H1 (cell line): ENCODE data around the gene CATSPERD. TPM values are rescaled to one million over a fixed set of nuclear protein-coding genes. Genes with fewer than 3 reads are reported as not detected.

Source experiments
- CTCF ChIA-PET: fragments of 300-600 bp; sonication (Branson Sonifier 250); formaldehyde crosslinking; loops from one replicate; lab custom pipeline; 2021; ENCODE audit not compliant: partially characterized antibody; lab: Charles Lee
- POLR2A ChIA-PET: fragments of 300-600 bp; sonication (Branson Sonifier 250); formaldehyde crosslinking; loops from one replicate; lab custom pipeline; 2021; ENCODE audit warnings: inconsistent platforms; ENCODE audit not compliant: partially characterized antibody; lab: Charles Lee
- DNase-seq, 2 experiments: peaks; one replicate each; pipeline versions ENCODE4 v3.0.0 to v3.0.0-alpha.2; 2010 to 2022; ENCODE audit warnings: low spot score in 2 of 2, low read depth in 1 of 2, mixed read lengths in 1 of 2
- FAIRE-seq: peaks from 2 replicates; lab custom pipeline; 2011; peaks lifted over from hg19 to GRCh38; lab: Jason Lieb, UNC
- H2AFZ ChIP-seq: 2 replicates; pipeline ENCODE4 v1.8.1; 2012; ENCODE audit warnings: low read length, inconsistent platforms
- H2AK5ac ChIP-seq: 2 replicates; pipeline ENCODE4 v1.6.1; 2013; ENCODE audit warnings: low read depth, low read length
- H2BK120ac ChIP-seq: replicated peaks from 2 replicates; pipeline ENCODE3; 2013; ENCODE audit warnings: low read depth, low read length, inconsistent platforms
- H2BK12ac ChIP-seq: 2 replicates; pipeline ENCODE4 v1.6.1; 2013; ENCODE audit warnings: low read depth, low read length
- H2BK15ac ChIP-seq: 2 replicates; pipeline ENCODE4 v1.6.1; 2013; ENCODE audit warnings: low read length
- H2BK20ac ChIP-seq: 2 replicates; pipeline ENCODE4 v1.6.1; 2013; ENCODE audit warnings: low read length
- H2BK5ac ChIP-seq: 2 replicates; pipeline ENCODE4 v1.6.1; 2013; ENCODE audit warnings: low read depth, low read length
- H3K14ac ChIP-seq: 2 replicates; pipeline ENCODE4 v1.6.1; 2013; ENCODE audit warnings: inconsistent platforms; ENCODE audit not compliant: insufficient read length
- H3K18ac ChIP-seq: 2 replicates; pipeline ENCODE4 v1.6.1; 2013; ENCODE audit warnings: low read length; ENCODE audit errors: extremely low read depth
- H3K23ac ChIP-seq: 2 replicates; pipeline ENCODE4 v1.6.1; 2013; ENCODE audit warnings: inconsistent platforms; ENCODE audit not compliant: insufficient read length
- H3K23me2 ChIP-seq: 2 replicates; pipeline ENCODE4 v1.6.1; 2013; ENCODE audit warnings: low read depth, low read length
- H3K27ac ChIP-seq: 2 replicates; pipeline ENCODE4 v1.6.1; 2011; ENCODE audit warnings: low read depth, low read length, inconsistent platforms
- H3K27me3 ChIP-seq, 4 experiments: replicated peaks in 1 of 4; 1 replicate in 1 of 4; 2 replicates in 3 of 4; pipeline versions ENCODE4 v1.6.1 to v1.8.1; 2011 to 2013; ENCODE audit warnings: low read length in 3 of 4, mild to moderate bottlenecking in 3 of 4, inconsistent platforms in 2 of 4, mixed read lengths in 2 of 4, moderate library complexity in 1 of 4; ENCODE audit not compliant: control insufficient read depth in 3 of 4, insufficient read depth in 3 of 4; ENCODE audit errors: extremely low read depth in 1 of 4
- H3K36me3 ChIP-seq, 4 experiments: 2 replicates each; pipeline versions ENCODE4 v1.6.1 to v1.8.1; 2011 to 2013; ENCODE audit warnings: mild to moderate bottlenecking in 4 of 4, low read length in 3 of 4, moderate library complexity in 2 of 4, control low read depth in 1 of 4, inconsistent platforms in 1 of 4; ENCODE audit not compliant: insufficient read depth in 4 of 4, control insufficient read depth in 2 of 4
- H3K4ac ChIP-seq: replicated peaks from 2 replicates; pipeline ENCODE3; 2013; ENCODE audit warnings: low read length, low read depth, mixed read lengths, inconsistent platforms; ENCODE audit not compliant: insufficient read length
- H3K4me1 ChIP-seq, 4 experiments: replicated peaks in 1 of 4; 1 replicate in 1 of 4; 2 replicates in 3 of 4; pipeline versions ENCODE4 v1.6.1 to v1.8.1; 2011 to 2013; ENCODE audit warnings: low read length in 3 of 4, inconsistent platforms in 2 of 4, mixed read lengths in 1 of 4; ENCODE audit not compliant: insufficient read depth in 4 of 4, control insufficient read depth in 3 of 4
- H3K4me2 ChIP-seq, 2 experiments: 2 replicates each; pipeline versions ENCODE4 v1.6.1 to v1.8.1; 2011 to 2013; ENCODE audit warnings: low read depth in 2 of 2, low read length in 2 of 2, control low read depth in 1 of 2, inconsistent platforms in 1 of 2, mild to moderate bottlenecking in 1 of 2; ENCODE audit not compliant: insufficient read depth in 1 of 2
- H3K4me3 ChIP-seq, 4 experiments: fragments of 200-600, 300-600 bp in 1 of 4; sonication (generic), shearing (Covaris generic), sonication (Bioruptor Twin) in 1 of 4; 2 replicates each; pipeline versions ENCODE4 v1.5.1 to v1.8.1; 2011 to 2016; ENCODE audit warnings: low read length in 4 of 4, low read depth in 3 of 4, control low read depth in 2 of 4, inconsistent platforms in 2 of 4, mild to moderate bottlenecking in 2 of 4, mixed read lengths in 1 of 4, moderate library complexity in 1 of 4; ENCODE audit not compliant: insufficient read depth in 2 of 4; ENCODE audit errors: extremely low read depth in 1 of 4
- H3K56ac ChIP-seq: replicated peaks from 2 replicates; pipeline ENCODE3; 2013; ENCODE audit warnings: low read depth, mild to moderate bottlenecking, mixed read lengths, low read length, inconsistent platforms; ENCODE audit not compliant: insufficient read length
- H3K79me1 ChIP-seq: 2 replicates; pipeline ENCODE4 v1.6.1; 2013; ENCODE audit warnings: low read depth, low read length, control low read depth
- H3K79me2 ChIP-seq, 2 experiments: 2 replicates each; pipeline versions ENCODE4 v1.6.1 to v1.8.1; 2012 to 2013; ENCODE audit warnings: low read length in 2 of 2, mild to moderate bottlenecking in 2 of 2, inconsistent platforms in 1 of 2; ENCODE audit not compliant: insufficient read depth in 2 of 2, control insufficient read depth in 1 of 2
- H3K9ac ChIP-seq, 4 experiments: replicated peaks in 1 of 4; 1 replicate in 1 of 4; 2 replicates in 3 of 4; pipeline versions ENCODE4 v1.6.1 to v1.8.1; 2011 to 2013; ENCODE audit warnings: low read depth in 3 of 4, low read length in 3 of 4, control low read depth in 2 of 4, mild to moderate bottlenecking in 2 of 4, moderate library complexity in 2 of 4, inconsistent platforms in 1 of 4; ENCODE audit errors: extremely low read depth in 1 of 4
- H3K9me3 ChIP-seq, 2 experiments: 2 replicates each; pipeline versions ENCODE4 v1.6.1 to v1.8.1; 2012 to 2013; ENCODE audit warnings: mild to moderate bottlenecking in 2 of 2, moderate library complexity in 2 of 2, control low read depth in 1 of 2, inconsistent platforms in 1 of 2, low read depth in 1 of 2, low read length in 1 of 2, mixed read lengths in 1 of 2; ENCODE audit not compliant: insufficient read depth in 2 of 2
- H4K20me1 ChIP-seq, 2 experiments: replicated peaks in 1 of 2; 2 replicates each; pipeline versions ENCODE3 to v1.8.1; 2011 to 2013; ENCODE audit warnings: inconsistent platforms in 2 of 2, low read length in 2 of 2, mild to moderate bottlenecking in 1 of 2; ENCODE audit not compliant: insufficient read depth in 2 of 2, control insufficient read depth in 1 of 2
- H4K5ac ChIP-seq: 2 replicates; pipeline ENCODE4 v1.6.1; 2013; ENCODE audit warnings: low read length, low read depth, mixed read lengths, inconsistent platforms; ENCODE audit not compliant: insufficient read length
- H4K8ac ChIP-seq: 2 replicates; pipeline ENCODE4 v1.8.0; 2013; ENCODE audit warnings: mild to moderate bottlenecking, moderate library complexity, low read length, inconsistent platforms; ENCODE audit not compliant: insufficient read depth; ENCODE audit errors: extremely low read depth
- H4K91ac ChIP-seq: replicated peaks from 2 replicates; pipeline ENCODE3; 2013; ENCODE audit warnings: low read length, mixed read lengths, inconsistent platforms; ENCODE audit not compliant: insufficient read length
- CBX5 ChIP-seq: fragments of 300-800, 300-1000 bp; sonication (generic); IDR thresholded peaks from 2 replicates; pipeline ENCODE4 v1.7.1; 2016; ENCODE audit warnings: antibody characterized with exemption, low read length, low read depth
- CBX8 ChIP-seq: fragments of 300-800, 300-1000 bp; sonication (generic); IDR thresholded peaks from 2 replicates; pipeline ENCODE4 v1.7.1; 2016; ENCODE audit warnings: low read depth, low read length, borderline replicate concordance
- CEBPB ChIP-seq: IDR thresholded peaks from 2 replicates; pipeline ENCODE4 v1.6.1; 2012; ENCODE audit warnings: low read depth, low read length
- CTBP2 ChIP-seq: IDR thresholded peaks from 2 replicates; pipeline ENCODE4 v1.7.0; 2011; ENCODE audit warnings: borderline replicate concordance, mild to moderate bottlenecking, moderate library complexity, mixed read lengths, low read length; ENCODE audit not compliant: insufficient read depth, insufficient read length
- HDAC2 ChIP-seq, 2 experiments: fragments of 300-600 bp in 1 of 2; sonication (generic) in 1 of 2; IDR thresholded peaks; 2 replicates each; pipeline ENCODE4 v1.6.1; 2011 to 2012; ENCODE audit warnings: low read depth in 2 of 2, low read length in 2 of 2, mild to moderate bottlenecking in 2 of 2, moderate library complexity in 2 of 2, borderline replicate concordance in 1 of 2, inconsistent platforms in 1 of 2
- JUN ChIP-seq: IDR thresholded peaks from 2 replicates; pipeline ENCODE4 v1.6.1; 2011; ENCODE audit warnings: low read depth, mild to moderate bottlenecking, improper control_type of control experiment, low read length
- MAX ChIP-seq: IDR thresholded peaks from 2 replicates; pipeline ENCODE4 v1.6.1; 2012; ENCODE audit warnings: inconsistent platforms
- RFX5 ChIP-seq: IDR thresholded peaks from 2 replicates; pipeline ENCODE4 v1.6.1; 2011; ENCODE audit warnings: low read depth, low read length, improper control_type of control experiment, borderline replicate concordance
- RXRA ChIP-seq: IDR thresholded peaks from 2 replicates; pipeline ENCODE4 v1.6.1; 2011; ENCODE audit warnings: low read depth, mild to moderate bottlenecking, low read length, moderate library complexity; ENCODE audit not compliant: insufficient read depth
- SP1 ChIP-seq: IDR thresholded peaks from 2 replicates; pipeline ENCODE4 v1.6.1; 2011; ENCODE audit warnings: low read depth, low read length
- SP2 ChIP-seq: IDR thresholded peaks from 2 replicates; pipeline ENCODE4 v1.6.1; 2012; ENCODE audit warnings: mild to moderate bottlenecking, low read length, inconsistent platforms
- SRF ChIP-seq: IDR thresholded peaks from 2 replicates; pipeline ENCODE4 v1.6.1; 2011; ENCODE audit warnings: mild to moderate bottlenecking, low read depth, low read length, moderate library complexity
- TBP ChIP-seq: IDR thresholded peaks from 2 replicates; pipeline ENCODE4 v1.6.1; 2011; ENCODE audit warnings: low read depth, low read length, improper control_type of control experiment
- ZNF274 ChIP-seq: IDR thresholded peaks from 2 replicates; pipeline ENCODE4 v1.7.0; 2012; ENCODE audit warnings: low read length, borderline replicate concordance; ENCODE audit errors: extremely low read depth
- whole genome bisulfite sequencing, 2 experiments: shearing (Covaris generic) in 1 of 2; methylation state at CpG; one replicate each; pipeline versions ENCODE4 v1.1.6 to v1.1.7; 2013 to 2015; ENCODE audit warnings: low lambda C conversion rate in 2 of 2, mixed read lengths in 2 of 2, inconsistent platforms in 1 of 2, low coverage in 1 of 2, missing lambda C conversion rate in 1 of 2; ENCODE audit not compliant: insufficient replicate concordance in 2 of 2, insufficient coverage in 1 of 2, insufficient read length in 1 of 2; ENCODE audit errors: extremely low coverage in 1 of 2, missing lambda C conversion rate in 1 of 2; 5-methylcytosine and 5-hydroxymethylcytosine counted together
- polyA plus RNA-seq, 7 experiments: library from polyadenylated mRNA; depleted of rRNA in 3 of 7; stranded (reverse) in 5 of 7; unstranded in 2 of 7; fragments of >200 nt in 5 of 7; fragments of 200-250 nt in 2 of 7; gene quantifications; 1 replicate in 5 of 7; 2 replicates in 1 of 7; 4 replicates in 1 of 7; pipeline versions ENCODE4 v1.2.1 to v1.2.3, GENCODE V29; 2011 to 2013; ENCODE audit warnings: missing spikeins in 2 of 7, mixed read lengths in 2 of 7
- total RNA-seq: library from RNA; stranded (reverse); fragmentation: NEBNext Ultra II Directional; extraction: Animal tissue kit (Norgen Biotek cat#: 25700); gene quantifications from 2 replicates; pipeline ENCODE4 v1.2.1, GENCODE V29; 2021

CATSPERD gene
- total and polyA plus RNA-seq, 2 of the 8 experiments (the other 6 are each of a cell fraction or from before 2014, with no cell fraction given), result 0.12 TPM; not detected in 1

GRCh38 chr19:5705552-5705951, 14.9 kb upstream of the CATSPERD start:
- H3K4me2 ChIP-seq, result no peak overlapping the region
- no peaks in the 10 kb centered on the region for H3K23me2 ChIP-seq
- no peak overlapping the region for H2AFZ ChIP-seq
- H3K4me1 ChIP-seq, result no peaks in the 10 kb centered on the region
- H3K23ac ChIP-seq, result no peak overlapping the region
- H3K9ac ChIP-seq, result no peak overlapping the region
- no peak overlapping the region for H3K27ac ChIP-seq
- H2BK15ac ChIP-seq, result no peak overlapping the region
- H3K36me3 ChIP-seq, result peaks cover 35 to 76% (median 62%) of the 10 kb centered on the region in 4 experiments
- peaks cover 5 to 9% of the 10 kb centered on the region in 2 experiments for H4K20me1 ChIP-seq
- no peak overlapping the region for H3K56ac ChIP-seq
- WGBS, 2 experiments, result 91% methylated on average over 16 of the region's 16 CpGs; no CpG with 5 or more reads in 1 of the 2 experiments
- no peak overlapping the region for H2BK20ac ChIP-seq
- H4K8ac ChIP-seq, result no peak overlapping the region; the same call in 1 of the 2 replicates
- no peak overlapping the region for H3K4me3 ChIP-seq
- no peak overlapping the region for H2BK120ac ChIP-seq
- no peak overlapping the region for H4K91ac ChIP-seq
- no peak overlapping the region for H2BK5ac ChIP-seq
- H3K9me3 ChIP-seq, result peaks cover 0 to 9% of the 10 kb centered on the region in 2 experiments; a peak in 1 of 4 replicates
- DNase-seq (no peak), FAIRE-seq (no peak)
- TF ChIP-seq HDAC2 (IDR thresholded peaks at IDR 0.05; ENCODE audit: borderline replicate concordance in 1 of 2, low read depth in 2 of 2, low read length in 2 of 2) (no peak), JUN (no peak), CBX5 (no peak), ZNF274 (no peak), SP2 (no peak), CTBP2 (no peak), CEBPB (no peak), RXRA (no peak), SP1 (no peak), SRF (no peak), CBX8 (no peak), RFX5 (no peak), MAX (no peak), TBP (no peak)
- no peak overlapping the region for H3K18ac ChIP-seq
- no peak overlapping the region for H4K5ac ChIP-seq
- no peaks in the 10 kb centered on the region for H3K27me3 ChIP-seq
- ChIA-PET CTCF (interaction anchor here (0.7 to 5.4 kb wide), 4 partner anchors 15 to 89 kb away, joined by 3 to 23 read pairs (median 5); partner anchors contain the start of gene RPL36), POLR2A (interaction anchor here (1.8 to 22.4 kb wide), 4 partner anchors 8 to 15 kb away, joined by 6 to 620 read pairs (median 34); partner anchors contain the start of genes CATSPERD, LONP1 and RPL36)
- H3K14ac ChIP-seq, result no peak overlapping the region
- H2BK12ac ChIP-seq, result no peak overlapping the region
- no peaks in the 10 kb centered on the region for H3K79me2 ChIP-seq
- H3K4ac ChIP-seq, result no peak overlapping the region
- no peaks in the 10 kb centered on the region; the same call in 1 of the 2 replicates for H3K79me1 ChIP-seq
- no peak overlapping the region for H2AK5ac ChIP-seq
